ENCODE data around the gene PCCA. TPM values are rescaled to one million over a fixed set of nuclear protein-coding genes. Genes with fewer than 3 reads are reported as not detected.

The PCCA gene
- total RNA-seq, 4 donors from 2014 or later: 40.1 to 82.8 (median 61.1) TPM

DNA sequence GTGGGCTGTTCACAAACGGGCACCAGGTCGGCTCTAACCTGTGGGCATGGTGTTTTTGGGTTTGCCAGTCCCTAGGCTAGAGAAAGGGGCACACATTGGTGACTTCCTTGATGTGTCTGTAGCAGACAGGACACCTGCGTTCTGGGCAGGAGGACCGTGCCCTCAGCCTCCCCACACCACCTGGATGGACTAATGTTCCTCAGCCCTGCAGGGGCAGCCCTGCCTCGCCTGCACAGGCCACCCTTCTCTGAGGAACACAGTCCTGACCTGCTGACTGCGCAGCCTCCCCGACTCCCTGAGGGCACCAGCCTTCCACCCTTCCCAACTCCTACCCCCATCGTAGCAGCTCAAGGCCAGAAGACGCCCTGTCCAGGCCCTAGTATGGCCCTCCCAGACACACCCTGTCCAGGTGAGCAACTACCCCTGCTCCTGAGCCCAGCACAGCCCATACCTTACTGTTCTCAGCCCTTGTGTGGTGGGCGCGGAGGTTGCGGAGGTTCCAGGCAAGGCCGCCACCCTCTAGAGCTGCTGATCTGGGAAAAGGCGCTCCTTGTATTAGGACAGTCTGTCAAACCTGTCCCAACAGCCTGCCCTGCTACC is 444.0 kb downstream of the PCCA start:
- TF ChIP-seq, protein P1, sequence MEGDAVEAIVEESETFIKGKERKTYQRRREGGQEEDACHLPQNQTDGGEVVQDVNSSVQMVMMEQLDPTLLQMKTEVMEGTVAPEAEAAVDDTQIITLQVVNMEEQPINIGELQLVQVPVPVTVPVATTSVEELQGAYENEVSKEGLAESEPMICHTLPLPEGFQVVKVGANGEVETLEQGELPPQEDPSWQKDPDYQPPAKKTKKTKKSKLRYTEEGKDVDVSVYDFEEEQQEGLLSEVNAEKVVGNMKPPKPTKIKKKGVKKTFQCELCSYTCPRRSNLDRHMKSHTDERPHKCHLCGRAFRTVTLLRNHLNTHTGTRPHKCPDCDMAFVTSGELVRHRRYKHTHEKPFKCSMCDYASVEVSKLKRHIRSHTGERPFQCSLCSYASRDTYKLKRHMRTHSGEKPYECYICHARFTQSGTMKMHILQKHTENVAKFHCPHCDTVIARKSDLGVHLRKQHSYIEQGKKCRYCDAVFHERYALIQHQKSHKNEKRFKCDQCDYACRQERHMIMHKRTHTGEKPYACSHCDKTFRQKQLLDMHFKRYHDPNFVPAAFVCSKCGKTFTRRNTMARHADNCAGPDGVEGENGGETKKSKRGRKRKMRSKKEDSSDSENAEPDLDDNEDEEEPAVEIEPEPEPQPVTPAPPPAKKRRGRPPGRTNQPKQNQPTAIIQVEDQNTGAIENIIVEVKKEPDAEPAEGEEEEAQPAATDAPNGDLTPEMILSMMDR (IDR thresholded peaks at IDR 0.05; ENCODE audit: low read depth): no peak

DNA sequence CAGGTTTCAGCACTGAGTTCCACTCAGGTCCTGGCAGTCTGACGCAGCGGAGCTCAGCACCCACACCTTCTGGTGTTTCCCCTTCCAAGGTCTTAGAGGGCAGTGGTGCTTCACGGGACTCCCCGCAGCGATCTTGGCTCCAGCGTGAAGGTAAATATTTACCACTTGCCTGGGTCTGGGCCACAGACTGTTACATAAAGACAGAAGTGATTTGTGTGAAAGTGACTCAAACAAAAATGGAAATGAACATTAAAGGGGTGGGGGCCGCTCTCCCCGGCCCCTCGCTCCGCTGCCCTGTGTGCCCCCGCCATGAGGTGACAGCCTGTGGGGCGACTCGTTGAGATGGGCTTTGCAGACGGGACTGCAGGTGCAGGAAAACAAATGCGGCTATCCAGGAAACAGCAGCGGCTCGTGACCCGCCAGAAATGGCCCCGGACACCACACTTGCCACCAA is 444.7 kb downstream of the PCCA start:
- TF ChIP-seq, protein P1 (IDR thresholded peaks at IDR 0.05; ENCODE audit: low read depth): no peak

- TF ChIP-seq, protein P1 (IDR thresholded peaks at IDR 0.05; ENCODE audit: low read depth): no peak
These were observed 445.4 kb downstream of the PCCA start for GRCh38 chr13:100534147-100534843.

DNA sequence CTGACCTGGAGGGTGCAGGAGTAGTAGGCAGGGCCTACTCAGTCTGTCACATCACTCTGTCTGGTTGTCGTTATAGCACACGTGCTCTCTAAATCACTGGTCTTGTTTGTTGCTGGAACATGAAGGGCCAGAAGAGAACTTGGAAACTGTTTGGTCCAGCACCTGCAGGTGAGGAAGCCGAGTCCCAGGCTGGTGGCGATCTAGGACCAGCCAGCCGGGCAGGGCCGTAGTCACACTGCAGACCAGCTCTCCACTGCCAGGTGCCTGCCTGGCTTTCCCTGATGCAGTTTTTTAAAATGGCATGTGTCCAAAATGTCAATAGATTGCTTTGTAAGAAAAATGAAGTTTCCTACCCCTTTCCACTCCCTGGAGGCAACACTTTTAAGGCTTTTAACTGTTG is 446.0 kb downstream of the PCCA start:
- TF ChIP-seq, protein P1 (IDR thresholded peaks at IDR 0.05; ENCODE audit: low read depth): no peak

DNA sequence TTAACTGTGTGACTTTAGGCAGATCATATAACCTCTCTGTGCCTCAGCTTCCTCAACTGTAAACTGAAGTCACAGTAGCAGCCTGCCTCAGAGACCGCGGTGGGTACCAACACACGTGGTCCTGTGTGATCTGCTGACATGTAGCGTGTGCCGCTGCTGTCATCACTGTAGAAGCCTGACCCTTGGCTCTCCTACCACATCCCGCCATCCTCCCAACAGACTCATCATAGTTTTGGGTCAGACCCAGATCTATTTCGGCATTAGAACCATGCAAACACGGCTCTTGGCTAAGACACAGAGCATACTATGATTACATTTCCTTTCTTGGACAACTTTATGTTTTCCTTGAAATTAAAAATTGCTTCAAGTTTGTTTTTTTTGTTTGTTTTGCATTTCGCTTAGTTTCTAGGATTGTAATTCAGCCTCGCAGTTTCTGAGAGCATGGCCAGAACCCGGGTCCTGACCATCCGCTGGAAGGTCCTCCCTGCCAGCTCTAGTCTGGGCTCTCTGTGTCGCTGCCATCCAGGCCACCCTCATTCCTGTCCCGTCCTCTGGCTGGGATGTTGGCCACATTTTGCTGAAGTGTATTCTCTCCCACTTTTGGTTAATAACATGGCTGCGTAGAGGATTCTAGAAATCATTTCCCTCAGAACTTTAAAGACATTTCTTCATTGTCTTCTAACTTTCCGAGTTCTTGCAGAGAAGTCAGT is 446.7 kb downstream of the PCCA start:
- TF ChIP-seq, protein P1 (IDR thresholded peaks at IDR 0.05; ENCODE audit: low read depth): no peak

DNA sequence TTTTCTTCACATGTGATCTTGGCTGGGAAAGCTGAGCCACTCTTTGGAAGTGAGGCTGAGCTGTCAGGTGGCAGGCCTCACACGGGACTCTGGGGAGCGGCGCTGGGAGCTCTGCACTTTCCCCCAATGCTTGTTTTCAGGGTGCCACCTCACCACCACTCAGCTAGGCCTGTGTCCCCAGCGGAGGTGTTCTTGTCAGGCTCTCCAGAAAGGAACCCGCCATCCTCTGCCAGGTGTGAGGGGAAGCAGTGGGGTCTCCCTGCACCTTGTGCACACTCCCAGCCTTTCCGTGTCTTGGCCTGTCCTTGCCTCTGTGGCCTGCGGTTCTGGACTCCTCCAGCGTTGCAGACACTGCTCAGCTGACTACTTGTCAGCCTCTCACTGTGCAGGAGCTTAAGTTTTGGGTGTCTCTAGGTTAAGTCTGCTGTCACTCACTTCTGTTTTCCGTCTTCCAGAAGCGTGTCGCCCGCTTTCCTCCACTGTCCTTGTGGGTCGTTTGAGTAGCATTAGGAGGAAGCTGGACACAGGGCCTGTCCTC is 447.8 kb downstream of the PCCA start:
- TF ChIP-seq, protein P1 (IDR thresholded peaks at IDR 0.05; ENCODE audit: low read depth): no peak

- TF ChIP-seq, protein P1 (IDR thresholded peaks at IDR 0.05; ENCODE audit: low read depth): no peak
These were observed 448.6 kb downstream of the PCCA start for GRCh38 chr13:100537486-100537885.

All from subcutaneous adipose tissue (tissue), 4 donors.